ENCODE results near the gene ZHX3. TPM values are rescaled to one million over a fixed set of nuclear protein-coding genes. Genes with fewer than 3 reads are reported as not detected.

The ZHX3 gene
- total RNA-seq, 1 donor from 2014 or later, result 34.5 TPM

- intact Hi-C loops (cut with DNase I), result no loop called here
- Histone ChIP-seq H3K4me3 (no peak overlapping the region), H3K36me3 (no peaks in the 10 kb centered on the region), H3K4me1 (peaks cover 18% of the 10 kb centered on the region), H3K27me3 (ENCODE audit: low read depth) (no peaks in the 10 kb centered on the region), H3K9me3 (no peaks in the 10 kb centered on the region), H3K27ac (no peak overlapping the region)
- no peak for DNase-seq
- no peak for TF ChIP-seq CTCF (IDR thresholded peaks at IDR 0.05)
- ATAC-seq, result no peak
Measured at GRCh38 chr20:41277049-41277448, 40.5 kb downstream of the ZHX3 start.

GRCh38 chr20:41276317-41276751 lies 41.2 kb downstream of the ZHX3 start:
- Histone ChIP-seq H3K27me3 (ENCODE audit: low read depth) (no peaks in the 10 kb centered on the region), H3K4me1 (peaks cover 18% of the 10 kb centered on the region), H3K36me3 (no peaks in the 10 kb centered on the region), H3K4me3 (no peak overlapping the region), H3K27ac (peak overlapping the region; percentile 19), H3K9me3 (no peaks in the 10 kb centered on the region)
- TF ChIP-seq CTCF (IDR thresholded peaks at IDR 0.05), result no peak
- ATAC-seq (peak; percentile 30 to 74), DNase-seq (no peak)
- intact Hi-C loops (cut with DNase I), result no loop called here

GRCh38 chr20:41275301-41275731 lies 42.2 kb downstream of the ZHX3 start:
- TF ChIP-seq CTCF (IDR thresholded peaks at IDR 0.05), result no peak
- Histone ChIP-seq H3K27me3 (ENCODE audit: low read depth) (no peaks in the 10 kb centered on the region), H3K9me3 (no peaks in the 10 kb centered on the region), H3K27ac (peak overlapping the region; percentile 19), H3K36me3 (no peaks in the 10 kb centered on the region), H3K4me1 (peaks cover 18% of the 10 kb centered on the region), H3K4me3 (no peak overlapping the region)
- ATAC-seq (peak; percentile 71 to 72), DNase-seq (no peak)
- intact Hi-C loops (cut with DNase I), result no loop called here

- no peak for ATAC-seq
- Histone ChIP-seq H3K27ac (no peak overlapping the region), H3K27me3 (ENCODE audit: low read depth) (no peaks in the 10 kb centered on the region), H3K36me3 (no peaks in the 10 kb centered on the region), H3K4me3 (no peak overlapping the region), H3K9me3 (no peaks in the 10 kb centered on the region), H3K4me1 (peaks cover 9% of the 10 kb centered on the region)
- TF ChIP-seq CTCF (IDR thresholded peaks at IDR 0.05), result no peak
- intact Hi-C loops (cut with DNase I), result no loop called here
- no peak for DNase-seq
Measured at GRCh38 chr20:41274152-41274551, 43.4 kb downstream of the ZHX3 start.

GRCh38 chr20:41273445-41273844 lies 44.1 kb downstream of the ZHX3 start:
- ATAC-seq (no peak), DNase-seq (no peak)
- Histone ChIP-seq H3K27ac (no peak overlapping the region), H3K4me3 (no peak overlapping the region), H3K27me3 (ENCODE audit: low read depth) (no peaks in the 10 kb centered on the region), H3K36me3 (no peaks in the 10 kb centered on the region), H3K4me1 (peaks cover 9% of the 10 kb centered on the region), H3K9me3 (no peaks in the 10 kb centered on the region)
- TF ChIP-seq CTCF (IDR thresholded peaks at IDR 0.05), result no peak
- intact Hi-C loops (cut with DNase I), result no loop called here

GRCh38 chr20:41272339-41272738 lies 45.2 kb downstream of the ZHX3 start:
- DNase-seq (no peak), ATAC-seq (no peak)
- TF ChIP-seq CTCF (IDR thresholded peaks at IDR 0.05), result no peak
- intact Hi-C loops (cut with DNase I), result no loop called here
- Histone ChIP-seq H3K27me3 (ENCODE audit: low read depth) (no peaks in the 10 kb centered on the region), H3K27ac (no peak overlapping the region), H3K36me3 (peaks cover 8% of the 10 kb centered on the region), H3K9me3 (no peaks in the 10 kb centered on the region), H3K4me1 (peaks cover 9% of the 10 kb centered on the region), H3K4me3 (no peak overlapping the region)
